K562 (cell line): ENCODE measurements around the gene TMEM191C. TPM values are rescaled to one million over a fixed set of nuclear protein-coding genes. Genes with fewer than 3 reads are reported as not detected.
A peak's percentile ranks its signal among the peaks of the same experiment; 100 is the strongest.

Experiments used
- ADNP ChIP-seq: fragments of 200-800 bp; sonication (Bioruptor generic); IDR thresholded peaks from 2 replicates; pipeline ENCODE4 v1.6.1; 2016; ENCODE audit warnings: missing genetic modification characterization, missing compliant biosample characterization
- FOXO4 ChIP-seq: fragments of 450-650 bp; formaldehyde crosslinking; IDR thresholded peaks from 2 replicates; pipeline ENCODE4 v1.4.0; 2020; ENCODE audit warnings: mild to moderate bottlenecking, moderate library complexity
- FOXP1 ChIP-seq: sonication (generic); formaldehyde crosslinking; IDR thresholded peaks from 2 replicates; pipeline ENCODE4 v1.8.0; 2022; ENCODE audit warnings: mild to moderate bottlenecking, missing genetic modification reagents
- ILF3 ChIP-seq: fragments of 450-650 bp; IDR thresholded peaks from 2 replicates; pipeline ENCODE4 v1.6.1; 2018; ENCODE audit warnings: antibody characterized with exemption, mild to moderate bottlenecking, moderate library complexity, borderline replicate concordance
- KAT2B ChIP-seq: IDR thresholded peaks from one replicate; pipeline ENCODE4 v1.6.1; 2012; ENCODE audit warnings: low read depth, mild to moderate bottlenecking, control low read depth, inconsistent platforms, low read length, moderate library complexity
- L3MBTL2 ChIP-seq: fragments of 450-650 bp; IDR thresholded peaks from 2 replicates; pipeline ENCODE4 v1.6.1; 2016; ENCODE audit warnings: mild to moderate bottlenecking, moderate library complexity
- NFXL1 ChIP-seq: fragments of 450-650 bp; formaldehyde crosslinking; IDR thresholded peaks from 2 replicates; pipeline ENCODE4 v1.4.0; 2021; ENCODE audit warnings: mild to moderate bottlenecking
- NR2C1 ChIP-seq, 2 experiments: fragments of 450-650 bp; IDR thresholded peaks; 2 replicates each; pipeline ENCODE4 v1.6.1; 2017; ENCODE audit warnings: mild to moderate bottlenecking in 2 of 2, antibody characterized with exemption in 1 of 2, inconsistent platforms in 1 of 2, missing compliant biosample characterization in 1 of 2, missing genetic modification characterization in 1 of 2
- RBFOX2 ChIP-seq: fragments of 200-400 bp; formaldehyde crosslinking; IDR thresholded peaks from 2 replicates; pipeline ENCODE4 v1.6.1; 2017; ENCODE audit warnings: low read depth, mild to moderate bottlenecking, low read length, moderate library complexity
- RBM14 ChIP-seq: fragments of 200-400 bp; formaldehyde crosslinking; IDR thresholded peaks from 2 replicates; pipeline ENCODE4 v1.6.1; 2018; ENCODE audit warnings: low read depth, mild to moderate bottlenecking, low read length, moderate library complexity, borderline replicate concordance; ENCODE audit not compliant: insufficient read depth
- RBM39 ChIP-seq: fragments of 200-400 bp; formaldehyde crosslinking; optimal IDR thresholded peaks from 2 replicates; pipeline ENCODE3; 2018; ENCODE audit warnings: low read depth, low read length
- RNF219 ChIP-seq: fragments of 250-450 bp; sonication (Bioruptor Pico); IDR thresholded peaks from 2 replicates; pipeline ENCODE4 v1.5.0; 2022; ENCODE audit warnings: mild to moderate bottlenecking
- ZNF12 ChIP-seq: sonication (generic); formaldehyde crosslinking; IDR thresholded peaks from 2 replicates; pipeline ENCODE4 v1.4.0; 2020; ENCODE audit warnings: mild to moderate bottlenecking, missing genetic modification reagents
- ZNF445 ChIP-seq: fragments of 250-450 bp; sonication (Bioruptor Pico); IDR thresholded peaks from 2 replicates; pipeline ENCODE4 v1.4.0; 2020; ENCODE audit warnings: low read depth, mild to moderate bottlenecking, moderate library complexity
- polyA plus RNA-seq, 8 experiments: library from polyadenylated mRNA; depleted of rRNA in 4 of 8; stranded (reverse) in 5 of 8; unstranded in 3 of 8; fragments of >200 nt; fragmentation: Nextera tagmentation in 2 of 8; fragmentation: Illumina TruSeq in 1 of 8; extraction: Ambion mirVana in 2 of 8; extraction: Trizol in 1 of 8; gene quantifications; 2 replicates each; pipeline versions ENCODE4 v1.2.1 to v1.2.3, GENCODE V29; 2011 to 2014; ENCODE audit warnings: inconsistent platforms in 1 of 8, missing spikeins in 1 of 8
- total RNA-seq, 7 experiments: library from RNA; depleted of rRNA in 6 of 7; stranded (reverse); fragments of >200 nt in 6 of 7; fragmentation: Illumina TruSeq in 2 of 7; extraction: Trizol in 2 of 7; gene quantifications; 2 replicates each; pipeline versions ENCODE4 v1.2.1 to v1.2.3, GENCODE V29; 2011 to 2021; ENCODE audit warnings: low replicate concordance in 1 of 7
- TF ChIP-seq, protein P1 (sequence below), 2 experiments: fragments of 450-650 bp; IDR thresholded peaks; 2 replicates each; pipeline ENCODE4 v1.6.1; 2016; ENCODE audit warnings: mild to moderate bottlenecking in 2 of 2, borderline replicate concordance in 1 of 2, low read depth in 1 of 2, moderate library complexity in 1 of 2

The TMEM191C gene
- total and polyA plus RNA-seq, 9 of the 15 experiments (the other 6 are each of a cell fraction or from before 2014, with no cell fraction given), result 0.15 to 7.1 (median 1.1) TPM

DNA sequence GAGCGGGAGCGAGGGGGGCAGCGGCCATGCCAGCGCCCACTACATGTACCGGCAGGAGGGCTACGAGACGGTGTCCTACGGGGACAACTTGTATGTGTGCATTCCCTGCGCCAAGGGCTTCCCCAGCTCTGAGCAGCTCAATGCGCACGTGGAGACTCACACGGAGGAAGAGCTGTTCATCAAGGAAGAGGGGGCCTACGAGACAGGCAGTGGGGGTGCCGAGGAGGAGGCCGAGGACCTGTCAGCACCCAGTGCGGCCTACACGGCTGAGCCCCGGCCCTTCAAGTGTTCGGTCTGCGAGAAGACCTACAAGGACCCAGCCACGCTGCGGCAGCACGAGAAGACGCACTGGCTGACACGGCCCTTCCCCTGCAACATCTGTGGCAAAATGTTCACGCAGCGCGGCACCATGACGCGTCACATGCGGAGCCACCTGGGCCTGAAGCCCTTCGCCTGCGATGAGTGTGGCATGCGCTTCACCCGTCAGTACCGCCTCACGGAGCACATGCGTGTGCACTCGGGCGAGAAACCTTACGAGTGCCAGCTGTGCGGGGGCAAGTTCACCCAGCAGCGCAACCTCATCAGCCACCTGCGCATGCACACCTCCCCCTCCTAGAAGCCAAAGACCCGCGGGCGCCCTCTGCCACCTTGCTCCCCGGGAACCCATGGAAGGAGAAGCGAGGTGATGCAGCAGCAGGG, 20.9 kb upstream of the TMEM191C start (continued):
- TF ChIP-seq FOXO4 (CRISPR knock-in tag) (0 out of 2 replicates have a peak, but pooled peaks have one; percentile 22), ADNP (tag) (no peak), FOXP1 (CRISPR knock-in tag) (0 out of 2 replicates have a peak, but pooled peaks have one; percentile 74), RBM14 (peak; percentile 60; the same call in 1 of the 2 replicates), KAT2B (peak; percentile 17), RBM39 (no peak), NR2C1 (IDR thresholded peaks at IDR 0.05) (no peak), NR2C1 (tag; IDR thresholded peaks at IDR 0.05) (no peak), L3MBTL2 (no peak), RNF219 (CRISPR knock-in tag) (no peak), ILF3 (no peak), NFXL1 (CRISPR knock-in tag) (no peak), ZNF12 (CRISPR knock-in tag) (0 out of 2 replicates have a peak, but pooled peaks have one; percentile 26), RBFOX2 (peak; percentile 18; the same call in 1 of the 2 replicates), ZNF445 (CRISPR knock-in tag) (no peak)
- TF ChIP-seq, protein P1, sequence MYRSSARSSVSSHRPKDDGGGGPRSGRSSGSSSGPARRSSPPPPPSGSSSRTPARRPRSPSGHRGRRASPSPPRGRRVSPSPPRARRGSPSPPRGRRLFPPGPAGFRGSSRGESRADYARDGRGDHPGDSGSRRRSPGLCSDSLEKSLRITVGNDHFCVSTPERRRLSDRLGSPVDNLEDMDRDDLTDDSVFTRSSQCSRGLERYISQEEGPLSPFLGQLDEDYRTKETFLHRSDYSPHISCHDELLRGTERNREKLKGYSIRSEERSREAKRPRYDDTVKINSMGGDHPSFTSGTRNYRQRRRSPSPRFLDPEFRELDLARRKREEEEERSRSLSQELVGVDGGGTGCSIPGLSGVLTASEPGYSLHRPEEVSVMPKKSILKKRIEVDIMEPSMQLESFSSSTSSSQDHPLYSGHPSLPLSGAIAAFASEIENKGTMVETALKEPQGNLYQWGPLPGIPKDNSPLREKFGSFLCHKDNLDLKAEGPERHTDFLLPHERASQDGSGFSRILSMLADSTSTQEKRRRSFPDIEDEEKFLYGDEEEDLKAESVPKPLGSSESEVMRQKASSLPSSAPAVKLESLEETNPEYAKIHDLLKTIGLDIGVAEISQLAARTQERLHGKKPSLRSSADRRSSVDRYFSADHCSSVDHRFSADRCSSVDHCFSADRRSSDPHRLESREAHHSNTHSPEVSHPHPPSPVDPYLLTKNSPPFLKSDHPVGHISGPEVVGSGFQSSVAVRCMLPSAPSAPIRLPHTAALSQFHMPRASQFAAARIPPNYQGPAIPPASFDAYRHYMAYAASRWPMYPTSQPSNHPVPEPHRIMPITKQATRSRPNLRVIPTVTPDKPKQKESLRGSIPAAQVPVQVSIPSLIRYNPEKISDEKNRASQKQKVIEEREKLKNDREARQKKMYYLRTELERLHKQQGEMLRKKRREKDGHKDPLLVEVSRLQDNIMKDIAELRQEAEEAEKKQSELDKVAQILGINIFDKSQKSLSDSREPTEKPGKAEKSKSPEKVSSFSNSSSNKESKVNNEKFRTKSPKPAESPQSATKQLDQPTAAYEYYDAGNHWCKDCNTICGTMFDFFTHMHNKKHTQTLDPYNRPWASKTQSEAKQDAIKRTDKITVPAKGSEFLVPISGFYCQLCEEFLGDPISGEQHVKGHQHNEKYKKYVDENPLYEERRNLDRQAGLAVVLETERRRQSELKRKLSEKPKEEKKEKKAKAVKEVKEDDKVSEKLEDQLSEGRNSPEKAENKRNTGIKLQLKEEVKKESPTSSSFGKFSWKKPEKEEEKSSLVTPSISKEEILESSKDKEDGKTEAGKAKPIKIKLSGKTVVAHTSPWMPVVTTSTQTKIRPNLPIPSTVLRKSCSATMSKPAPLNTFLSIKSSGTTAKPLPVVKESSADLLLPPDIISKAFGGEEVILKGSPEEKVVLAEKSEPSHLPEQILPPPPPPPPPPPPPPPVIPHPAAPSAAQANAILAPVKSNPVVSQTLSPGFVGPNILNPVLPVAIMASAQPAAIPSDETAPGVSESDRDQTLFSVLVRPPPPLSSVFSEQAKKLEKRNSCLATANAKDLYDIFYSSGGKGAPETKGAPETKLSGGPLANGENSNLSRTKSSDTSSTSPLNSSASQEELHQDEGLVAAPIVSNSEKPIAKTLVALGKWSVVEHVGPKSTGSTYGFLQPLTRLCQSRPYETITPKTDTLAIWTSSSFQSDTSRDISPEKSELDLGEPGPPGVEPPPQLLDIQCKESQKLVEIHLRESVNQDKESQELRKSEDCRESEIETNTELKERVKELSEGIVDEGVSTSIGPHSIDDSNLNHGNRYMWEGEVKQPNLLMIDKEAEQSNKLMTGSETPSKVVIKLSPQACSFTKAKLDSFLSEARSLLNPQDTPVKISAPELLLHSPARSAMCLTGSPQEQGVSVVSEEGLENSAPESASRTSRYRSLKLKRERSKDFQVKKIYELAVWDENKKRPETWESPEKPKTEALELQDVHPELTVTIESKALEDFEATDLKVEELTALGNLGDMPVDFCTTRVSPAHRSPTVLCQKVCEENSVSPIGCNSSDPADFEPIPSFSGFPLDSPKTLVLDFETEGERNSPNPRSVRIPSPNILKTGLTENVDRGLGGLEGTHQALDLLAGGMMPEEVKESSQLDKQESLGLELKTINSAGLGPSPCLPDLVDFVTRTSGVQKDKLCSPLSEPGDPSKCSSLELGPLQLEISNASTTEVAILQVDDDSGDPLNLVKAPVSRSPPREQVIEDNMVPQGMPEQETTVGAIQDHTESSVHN (IDR thresholded peaks at IDR 0.05; ENCODE audit: borderline replicate concordance in 1 of 2, low read depth in 1 of 2), result no peak
